GM18505 (cell line): Measurements from ENCODE around the gene CCDC85B.

ENCODE experiments used
- ATAC-seq: cut with Tn5 transposase; IDR thresholded peaks from one replicate; pipeline ENCODE4 v1.9.1; 2021; ENCODE audit not compliant: unreplicated experiment
- POLR2A ChIP-seq: IDR thresholded peaks from 4 replicates; pipeline ENCODE4 v1.6.1; 2011; ENCODE audit warnings: borderline replicate concordance; ENCODE audit not compliant: insufficient read depth, insufficient read length; ENCODE audit errors: extremely low read depth

Gene CCDC85B

GRCh38 chr11:65868076-65868667, 22.3 kb upstream of the CCDC85B start:
- TF ChIP-seq POLR2A: no peak
- no peak for ATAC-seq

- no peak for ATAC-seq
- TF ChIP-seq POLR2A: no peak
Measured at GRCh38 chr11:65868907-65869306, 21.6 kb upstream of the CCDC85B start.

- no peak for ATAC-seq
- TF ChIP-seq POLR2A: no peak
Measured at GRCh38 chr11:65869643-65870306, 20.7 kb upstream of the CCDC85B start.

GRCh38 chr11:65870307-65870658, 20.2 kb upstream of the CCDC85B start:
- no peak for ATAC-seq
- TF ChIP-seq POLR2A: no peak

GRCh38 chr11:65870706-65871681, 19.5 kb upstream of the CCDC85B start:
- no peak for TF ChIP-seq POLR2A
- no peak for ATAC-seq

- no peak for TF ChIP-seq POLR2A
- no peak for ATAC-seq
Measured at GRCh38 chr11:65871811-65872548, 18.5 kb upstream of the CCDC85B start.

GRCh38 chr11:65872586-65873317, 17.7 kb upstream of the CCDC85B start, which contains the start of gene EFEMP2:
Gene EFEMP2, minus strand, starts transcription at chr11:65872800. Its CDS starts 446 bp downstream, at chr11:65872354.
- ATAC-seq: no peak

GRCh38 chr11:65873318-65874156, 16.9 kb upstream of the CCDC85B start:
- peak; percentile 78 for ATAC-seq
- peak; percentile 66 for TF ChIP-seq POLR2A

More at GRCh38 chr11:65872586-65873317, 17.7 kb upstream of the CCDC85B start, which contains the start of gene EFEMP2:
- no peak for TF ChIP-seq POLR2A

GRCh38 chr11:65879617-65880016, 10.9 kb upstream of the CCDC85B start, which contains the start of gene CTSW:
Gene CTSW, plus strand, starts transcription at chr11:65879837. Its CDS starts 18 bp downstream, at chr11:65879855.
- TF ChIP-seq POLR2A: no peak
- ATAC-seq: no peak

- no peak for ATAC-seq
Measured at GRCh38 chr11:65880027-65880426, 10.4 kb upstream of the CCDC85B start.

GRCh38 chr11:65880844-65881421, 9.5 kb upstream of the CCDC85B start:
- no peak for ATAC-seq
- TF ChIP-seq POLR2A: no peak

More at GRCh38 chr11:65880027-65880426, 10.4 kb upstream of the CCDC85B start:
- TF ChIP-seq POLR2A: no peak
